GM12891 (cell line): ENCODE measurements around the gene GOSR2.
"Not testable (repeated sequence)": the region's sequence is repeated elsewhere in the genome, so short reads cannot be mapped to it uniquely, and the experiment has no call there.

Experiments used
- DNase-seq: peaks from one replicate; pipeline ENCODE4 v3.0.0; 2011; ENCODE audit warnings: low spot score; ENCODE audit not compliant: insufficient read length
- FAIRE-seq: peaks from 2 replicates; lab custom pipeline; 2011; peaks lifted over from hg19 to GRCh38; lab: Jason Lieb, UNC
- PAX5 ChIP-seq: IDR thresholded peaks from 2 replicates; pipeline ENCODE4 v1.6.1; 2011; ENCODE audit warnings: low read length, moderate library complexity, mild to moderate bottlenecking; ENCODE audit not compliant: insufficient read depth, severe bottlenecking
- POLR2A ChIP-seq: IDR thresholded peaks from 2 replicates; pipeline ENCODE4 v1.6.1; 2011; ENCODE audit warnings: low read depth, low read length, control low read depth
- POLR2AphosphoS5 ChIP-seq: IDR thresholded peaks from 2 replicates; pipeline ENCODE4 v1.6.1; 2011; ENCODE audit warnings: low read depth, low read length, control low read depth
- POU2F2 ChIP-seq: IDR thresholded peaks from 2 replicates; pipeline ENCODE4 v1.6.1; 2011; ENCODE audit warnings: low read depth, mild to moderate bottlenecking, control low read depth, low read length, moderate library complexity
- SPI1 ChIP-seq: IDR thresholded peaks from 2 replicates; pipeline ENCODE4 v1.6.1; 2011; ENCODE audit warnings: low read depth, low read length, control low read depth
- TAF1 ChIP-seq: IDR thresholded peaks from 2 replicates; pipeline ENCODE4 v1.6.1; 2011; ENCODE audit warnings: low read depth, low read length, control low read depth

The GOSR2 gene

DNA sequence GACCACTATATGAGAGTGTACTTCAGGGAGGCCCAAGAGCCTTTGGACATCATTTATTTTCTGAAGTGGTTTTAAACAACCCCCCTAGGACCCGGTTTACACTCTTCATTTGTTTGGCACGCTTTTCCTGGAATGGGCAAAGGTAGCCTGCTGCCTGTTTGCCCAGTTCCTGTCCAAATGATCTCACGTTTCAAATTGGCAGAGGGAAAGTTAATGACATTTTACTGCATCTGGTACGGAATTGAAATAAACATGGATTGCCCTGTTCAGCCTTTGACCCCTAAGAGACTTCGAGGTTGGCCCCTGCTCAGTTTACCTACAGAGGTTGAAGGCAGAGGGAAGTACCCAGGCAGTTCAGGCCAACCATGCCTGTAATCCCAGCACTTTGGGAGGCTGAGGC lies 61.9 kb downstream of the GOSR2 start:
- TF ChIP-seq POU2F2: no peak
- FAIRE-seq: no peak

DNA sequence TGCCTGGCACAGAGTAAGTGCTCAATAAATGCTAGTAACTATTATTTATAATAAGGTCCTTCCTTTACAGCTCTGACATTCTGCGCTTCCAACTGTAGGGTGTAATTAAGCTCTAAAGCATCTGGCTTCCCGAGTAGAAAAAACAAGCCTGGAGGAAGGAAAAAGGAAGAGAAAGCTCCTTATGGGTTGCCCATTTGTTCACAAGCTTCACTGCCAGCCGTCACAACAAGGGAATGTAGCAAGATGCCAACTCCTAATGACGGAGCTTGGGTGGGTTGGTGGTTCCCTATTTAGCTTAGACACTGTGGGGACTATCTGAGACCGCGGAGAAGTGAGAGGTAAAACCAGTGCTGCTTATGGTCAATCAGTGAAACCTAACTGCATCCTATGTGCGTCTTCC lies 63.4 kb downstream of the GOSR2 start:
- DNase-seq (no peak), FAIRE-seq (no peak)
- no peak for TF ChIP-seq SPI1
- no peak for TF ChIP-seq PAX5
- no peak for TF ChIP-seq TAF1
- TF ChIP-seq POLR2A: no peak
- no peak for TF ChIP-seq POU2F2
- no peak for TF ChIP-seq POLR2AphosphoS5

More for the DNA sequence above, 61.9 kb downstream of the GOSR2 start:
- no peak for DNase-seq

DNA sequence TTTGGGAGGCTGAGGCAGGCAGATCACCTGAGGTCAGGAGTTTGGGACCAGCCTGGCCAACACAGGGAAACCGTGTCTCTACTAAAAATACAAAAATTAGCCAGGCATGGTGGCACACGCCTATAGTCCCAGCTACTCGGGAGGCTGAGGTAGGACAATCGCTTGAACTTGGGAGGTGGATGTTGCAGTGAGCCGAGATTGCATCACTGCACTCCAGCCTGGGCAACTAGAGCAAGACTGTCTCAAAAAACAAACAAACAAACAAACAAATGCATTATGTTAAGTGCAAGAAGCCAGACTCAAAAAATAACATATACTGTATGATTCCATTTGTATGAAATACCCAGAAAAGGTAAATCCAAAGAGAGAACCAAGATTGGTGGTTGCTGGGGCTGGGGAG lies 65.0 kb downstream of the GOSR2 start:
- DNase-seq, FAIRE-seq: not testable (repeated sequence)

DNA sequence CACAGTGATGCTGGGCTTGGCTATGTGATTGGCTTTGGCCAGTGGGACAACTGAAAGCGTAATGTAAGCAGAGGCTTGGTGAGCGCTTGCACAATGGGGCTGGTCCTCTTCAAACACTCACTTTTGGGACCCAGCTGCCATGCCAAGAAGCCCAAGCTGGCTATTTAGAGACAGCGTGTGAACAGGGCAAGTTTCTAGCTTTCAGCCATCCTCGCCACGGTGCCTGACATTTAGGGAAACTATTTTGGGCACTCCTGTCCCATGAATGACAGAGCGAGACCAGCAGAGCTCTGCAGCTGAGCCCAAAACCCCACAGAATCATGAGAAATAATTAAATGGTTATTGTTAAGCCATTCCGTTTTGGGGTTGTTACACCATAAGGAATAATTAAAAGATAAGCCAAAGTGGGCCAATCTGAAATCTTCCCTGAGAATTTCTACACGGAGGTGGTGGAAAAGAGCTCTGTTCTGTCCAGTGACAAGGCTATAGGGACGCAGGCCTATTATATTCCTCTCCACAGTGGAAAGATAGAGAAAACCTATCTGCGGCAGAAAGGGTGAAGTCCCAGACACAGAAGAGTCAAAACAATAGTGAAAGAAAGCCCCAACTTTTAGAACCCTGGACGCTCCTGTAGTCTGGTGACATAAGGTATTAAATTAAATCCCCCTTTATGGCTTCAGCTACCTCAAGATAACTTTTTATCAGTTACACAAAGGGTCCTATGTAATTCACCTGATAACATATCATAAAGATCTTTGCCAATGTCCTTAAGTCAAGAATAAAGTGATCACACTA lies 66.9 kb downstream of the GOSR2 start:
- DNase-seq (no peak), FAIRE-seq (no peak)
- TF ChIP-seq POLR2A (no peak), POLR2AphosphoS5 (no peak), POU2F2 (no peak), TAF1 (no peak), PAX5 (no peak), SPI1 (no peak)

DNA sequence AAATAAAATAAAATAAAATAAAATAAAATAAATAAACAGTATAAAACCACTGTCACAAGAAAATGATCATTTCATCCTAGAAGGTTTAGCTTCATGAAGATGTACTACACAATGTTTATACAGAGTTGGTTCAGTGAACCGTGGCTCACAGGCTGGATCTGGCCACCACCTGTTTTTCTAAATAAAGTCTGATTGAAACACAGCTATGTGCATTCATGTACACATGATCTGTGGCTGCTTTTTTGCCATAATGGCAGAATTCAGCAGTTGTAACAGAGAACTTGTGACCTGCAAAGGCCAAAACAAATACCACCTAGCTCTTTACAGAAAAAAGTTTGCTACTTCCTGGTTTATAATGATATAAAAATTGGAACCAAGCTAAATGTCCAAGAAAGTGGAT lies 68.7 kb downstream of the GOSR2 start:
- peak; percentile 67 for FAIRE-seq
- TF ChIP-seq PAX5: no peak
- TF ChIP-seq TAF1: no peak
- TF ChIP-seq POU2F2: no peak
- no peak for TF ChIP-seq POLR2A
- no peak for TF ChIP-seq SPI1
- no peak for TF ChIP-seq POLR2AphosphoS5
- DNase-seq: no peak
